GM19328 (cell line): ENCODE results near the gene CCDC50.

Experiments
- ATAC-seq: cut with Tn5 transposase; IDR thresholded peaks from one replicate; pipeline ENCODE4 v1.9.1; 2021; ENCODE audit warnings: mild to moderate bottlenecking, moderate library complexity; ENCODE audit not compliant: unreplicated experiment

CCDC50 gene, protein sequence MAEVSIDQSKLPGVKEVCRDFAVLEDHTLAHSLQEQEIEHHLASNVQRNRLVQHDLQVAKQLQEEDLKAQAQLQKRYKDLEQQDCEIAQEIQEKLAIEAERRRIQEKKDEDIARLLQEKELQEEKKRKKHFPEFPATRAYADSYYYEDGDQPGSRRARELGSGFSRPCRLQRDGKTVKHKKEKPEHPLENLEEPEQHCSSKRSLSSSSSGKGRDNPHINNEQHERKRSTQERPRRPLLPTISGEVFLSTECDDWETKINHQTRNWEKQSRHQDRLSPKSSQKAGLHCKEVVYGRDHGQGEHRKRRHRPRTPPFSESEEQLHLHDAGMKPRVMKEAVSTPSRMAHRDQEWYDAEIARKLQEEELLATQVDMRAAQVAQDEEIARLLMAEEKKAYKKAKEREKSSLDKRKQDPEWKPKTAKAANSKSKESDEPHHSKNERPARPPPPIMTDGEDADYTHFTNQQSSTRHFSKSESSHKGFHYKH

DNA sequence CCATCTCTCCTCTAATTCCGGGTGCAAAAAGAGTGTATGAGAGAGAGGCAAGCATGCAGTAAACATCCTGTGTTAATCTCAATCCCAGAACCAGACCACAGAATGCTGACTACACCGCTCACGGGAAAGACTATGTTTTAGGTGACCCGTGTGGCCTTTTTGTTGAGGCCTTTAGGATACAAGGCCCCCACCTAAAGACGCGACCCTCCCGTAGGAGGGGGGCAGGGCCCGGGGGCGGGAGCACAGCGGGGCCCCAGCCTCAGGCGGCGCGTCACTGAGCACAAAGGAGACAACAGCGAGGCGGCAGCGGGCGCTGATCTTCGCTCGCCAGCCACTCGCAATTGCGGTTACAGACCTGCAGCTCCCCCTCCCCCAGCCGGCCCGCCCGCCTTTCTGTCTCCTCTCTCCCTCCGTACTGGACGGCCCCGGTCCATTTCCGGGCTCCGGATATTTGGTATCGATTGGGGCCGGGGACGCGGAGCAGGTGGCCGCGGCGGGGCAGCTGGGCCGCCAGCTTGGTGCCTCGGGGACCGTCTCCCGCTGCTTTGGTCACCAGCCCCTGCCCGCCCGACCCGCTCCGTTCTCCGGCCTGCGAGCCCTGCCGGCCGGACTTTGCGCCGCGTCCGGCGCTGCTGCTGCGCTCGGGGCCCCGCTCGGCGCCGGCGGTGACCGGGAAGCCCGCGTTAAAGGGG, at the start of gene CCDC50:
Gene CCDC50, plus strand, starts transcription at position 433 of the 692 bp plus-strand sequence. CDS start 281 bp downstream, outside the sequence.
- ATAC-seq: peak; percentile 81

DNA sequence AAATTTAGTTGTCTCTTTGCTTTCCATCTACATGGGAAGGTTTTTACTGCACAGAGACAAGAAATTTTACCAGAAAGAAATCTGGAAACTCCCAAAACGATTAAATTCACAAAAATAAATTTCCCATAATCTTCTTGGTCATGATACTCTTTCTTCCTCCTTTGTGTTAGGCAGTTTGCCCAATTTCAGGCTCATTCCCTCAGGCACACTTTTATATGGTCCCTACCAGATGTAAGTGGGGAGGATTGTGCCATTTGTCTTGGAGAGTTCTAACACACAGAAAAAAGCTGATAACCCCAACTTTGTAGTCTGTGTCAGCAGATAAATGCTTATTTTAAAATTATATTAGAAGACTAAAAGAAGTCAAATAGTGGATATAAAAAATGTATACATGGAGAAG, 49.1 kb upstream of the CCDC50 start:
- ATAC-seq: no peak

GRCh38 chr3:191280882-191281281, 48.3 kb upstream of the CCDC50 start:
- ATAC-seq: no peak

DNA sequence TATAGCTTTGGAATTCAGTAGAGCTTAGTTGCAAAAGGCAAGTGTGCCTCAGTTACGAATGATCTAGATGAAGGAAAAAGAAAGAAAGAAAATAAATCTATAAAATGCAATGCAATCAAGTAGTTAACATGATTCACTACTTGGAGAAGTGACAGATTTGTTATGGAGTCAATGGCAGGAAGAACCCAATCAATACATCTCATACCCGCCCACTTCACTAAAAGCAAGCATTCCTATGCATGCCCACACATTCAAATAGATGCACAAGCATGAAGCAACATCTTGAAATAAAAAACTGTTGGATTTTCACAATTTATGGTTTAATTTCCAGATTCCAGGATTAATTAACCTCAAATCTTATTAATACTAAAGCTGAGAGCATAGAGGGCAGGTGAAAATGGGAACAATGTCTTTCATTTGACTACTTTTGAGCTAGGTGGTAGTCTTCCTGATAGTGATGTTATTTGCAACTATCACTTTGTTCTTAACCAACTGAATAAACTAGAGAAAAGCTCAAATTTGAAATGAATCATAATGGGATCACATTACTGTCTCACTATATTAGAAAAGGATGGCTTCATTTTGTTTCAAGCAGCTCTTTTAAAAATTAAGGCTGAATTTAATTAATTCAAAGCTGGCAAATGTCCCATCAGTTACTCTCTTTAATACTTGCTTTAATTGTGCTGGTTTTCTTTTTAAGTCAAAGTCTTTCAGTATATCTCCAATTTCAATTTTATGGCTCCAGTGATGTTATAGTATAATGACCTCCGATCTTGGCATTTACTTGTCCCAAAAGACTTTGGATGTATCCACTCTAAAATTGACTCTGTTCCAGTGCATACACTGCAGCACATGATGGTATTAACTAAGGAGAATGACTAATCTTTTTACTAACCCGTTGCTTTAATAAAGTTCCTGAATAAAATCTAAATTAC, 46.7 kb upstream of the CCDC50 start:
- no peak for ATAC-seq

GRCh38 chr3:191283400-191283799, 45.8 kb upstream of the CCDC50 start:
- no peak for ATAC-seq

- ATAC-seq: peak; percentile 80
Measured at GRCh38 chr3:191290311-191291025, 38.7 kb upstream of the CCDC50 start.

- ATAC-seq: no peak
Measured at GRCh38 chr3:191292243-191293015, 36.8 kb upstream of the CCDC50 start.

- ATAC-seq: no peak
Measured at GRCh38 chr3:191294291-191294690, 34.9 kb upstream of the CCDC50 start.

DNA sequence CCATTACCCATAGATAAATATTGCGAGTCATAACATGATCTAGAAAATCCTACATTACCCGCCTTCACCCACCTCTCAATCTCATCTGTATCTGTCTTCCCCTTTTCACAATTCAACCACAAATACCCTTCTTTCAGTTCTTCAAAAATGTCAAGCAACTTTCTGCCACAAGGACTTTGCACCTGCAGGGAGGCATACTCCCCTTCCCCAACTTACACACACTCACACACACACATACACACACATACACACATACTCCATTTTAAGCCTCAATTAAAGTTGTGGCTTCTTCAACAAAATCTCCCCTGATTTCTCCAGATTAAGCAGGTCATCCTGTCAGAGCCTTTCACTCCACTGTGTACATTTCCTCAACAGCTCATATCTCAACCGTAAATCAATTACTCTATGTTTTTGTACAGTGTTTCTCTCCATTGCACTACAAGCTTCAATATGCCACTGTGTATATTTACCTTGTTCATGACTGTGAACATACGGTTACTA, 33.1 kb upstream of the CCDC50 start:
- peak; percentile 71 for ATAC-seq

DNA sequence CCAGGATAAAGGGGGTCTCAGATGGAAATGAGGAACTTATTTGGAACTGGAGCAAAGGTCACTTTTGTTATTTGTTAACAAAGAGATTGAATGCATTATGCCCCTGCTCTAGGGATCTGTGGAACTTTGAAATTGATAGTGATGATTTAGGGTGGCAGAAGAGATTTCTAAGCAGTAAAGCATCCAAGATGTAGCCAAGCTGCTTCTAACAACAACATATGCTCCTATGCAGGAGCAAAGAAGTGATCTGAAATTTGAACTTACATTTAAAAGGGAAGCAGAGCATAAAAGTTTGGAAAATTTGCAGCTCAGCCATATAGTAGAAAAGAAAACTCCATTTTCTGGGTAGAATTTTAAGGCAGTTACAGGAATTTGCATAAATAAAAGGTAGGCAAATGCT, 30.3 kb upstream of the CCDC50 start:
- ATAC-seq: no peak

GRCh38 chr3:191300422-191300821, 28.8 kb upstream of the CCDC50 start:
- no peak for ATAC-seq

- ATAC-seq: peak; percentile 69
Measured at GRCh38 chr3:191301017-191301416, 28.2 kb upstream of the CCDC50 start.

DNA sequence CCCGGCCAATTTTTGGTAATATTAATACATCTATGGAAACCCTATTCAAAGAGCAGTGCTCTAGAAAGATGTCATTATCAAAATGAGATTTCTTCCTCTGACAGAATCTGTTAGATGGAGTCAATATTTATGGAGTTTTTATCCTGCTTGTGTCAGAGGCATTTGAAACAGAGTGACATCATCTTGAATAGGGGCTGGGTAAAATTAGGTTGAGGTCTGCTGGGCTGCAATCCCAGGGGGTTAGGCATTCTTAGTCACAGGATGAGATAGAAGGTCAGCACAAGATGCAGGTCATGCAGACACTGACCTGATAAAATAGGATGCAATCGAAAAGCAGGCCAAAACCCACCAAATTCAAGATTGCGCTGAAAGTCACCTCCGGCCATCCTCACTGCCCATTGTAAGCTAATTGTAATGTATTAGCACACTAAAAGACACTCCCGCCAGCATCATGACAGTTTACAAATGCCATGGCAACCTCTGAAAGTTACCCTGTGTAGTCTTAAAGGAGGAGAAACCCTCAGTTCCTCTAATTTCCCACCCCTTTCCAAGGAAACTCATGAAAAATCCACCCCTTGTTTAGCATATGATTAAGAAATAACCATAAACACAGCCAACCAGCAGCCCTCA, 27.3 kb upstream of the CCDC50 start:
- no peak for ATAC-seq

DNA sequence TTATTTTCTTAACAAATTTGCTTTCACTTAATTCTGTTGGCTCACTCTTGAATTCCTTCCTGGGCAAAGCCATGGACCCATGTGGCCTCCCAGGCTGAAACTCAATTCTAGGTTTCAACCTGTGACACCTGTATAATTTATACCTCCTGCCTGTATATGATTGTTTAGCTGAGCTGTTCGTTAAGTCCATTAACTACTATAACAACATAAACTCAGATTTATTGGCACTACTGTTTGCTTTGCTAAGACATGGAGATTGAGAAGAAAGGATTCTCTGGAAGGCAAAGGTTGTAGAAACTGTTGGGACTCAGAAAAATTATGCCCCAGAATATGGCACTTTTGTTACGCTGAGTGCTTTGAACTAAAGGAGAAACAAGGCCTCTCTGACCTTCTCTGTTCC, 26.7 kb upstream of the CCDC50 start:
- no peak for ATAC-seq

- no peak for ATAC-seq
Measured at GRCh38 chr3:191303596-191303995, 25.6 kb upstream of the CCDC50 start.

DNA sequence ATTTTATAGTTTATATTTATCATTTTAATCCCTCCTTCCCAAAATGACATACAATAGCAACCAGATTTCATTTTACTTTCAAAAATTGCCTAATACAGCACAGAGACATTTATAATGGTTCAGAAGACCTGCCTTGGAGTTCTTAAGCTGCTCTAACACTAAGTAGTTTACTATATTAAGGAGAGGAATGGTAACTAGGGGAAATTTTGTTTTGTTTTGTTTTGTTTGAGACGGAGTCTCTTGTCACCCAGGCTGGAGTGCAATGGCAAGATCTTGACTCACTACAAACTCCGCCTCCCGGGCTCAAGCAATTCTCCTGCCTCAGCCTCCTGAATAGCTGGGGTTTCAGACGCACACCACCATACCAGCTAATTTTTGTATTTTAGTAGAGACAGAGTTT, 22.8 kb upstream of the CCDC50 start:
- ATAC-seq: no peak

DNA sequence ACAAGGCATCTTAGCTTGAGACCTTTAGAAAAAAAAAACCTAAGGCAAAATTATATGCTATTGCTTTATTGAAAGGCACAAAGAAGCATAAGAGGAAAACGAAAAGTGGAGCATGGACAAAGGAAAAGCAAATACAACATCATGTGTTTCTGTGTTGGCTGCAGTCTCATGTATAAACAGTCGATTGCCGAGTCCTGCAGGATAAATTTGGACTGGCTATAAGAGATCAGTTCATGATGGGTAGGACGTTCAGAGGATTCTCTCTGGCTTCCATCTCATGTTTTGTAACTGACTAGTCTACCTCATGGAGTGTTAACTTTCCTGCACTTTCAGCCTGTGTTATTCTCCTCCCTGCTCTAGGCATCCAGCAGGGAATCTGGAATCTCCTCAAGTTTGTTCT, 21.9 kb upstream of the CCDC50 start:
- no peak for ATAC-seq

GRCh38 chr3:191313296-191313695, 15.9 kb upstream of the CCDC50 start:
- no peak for ATAC-seq

DNA sequence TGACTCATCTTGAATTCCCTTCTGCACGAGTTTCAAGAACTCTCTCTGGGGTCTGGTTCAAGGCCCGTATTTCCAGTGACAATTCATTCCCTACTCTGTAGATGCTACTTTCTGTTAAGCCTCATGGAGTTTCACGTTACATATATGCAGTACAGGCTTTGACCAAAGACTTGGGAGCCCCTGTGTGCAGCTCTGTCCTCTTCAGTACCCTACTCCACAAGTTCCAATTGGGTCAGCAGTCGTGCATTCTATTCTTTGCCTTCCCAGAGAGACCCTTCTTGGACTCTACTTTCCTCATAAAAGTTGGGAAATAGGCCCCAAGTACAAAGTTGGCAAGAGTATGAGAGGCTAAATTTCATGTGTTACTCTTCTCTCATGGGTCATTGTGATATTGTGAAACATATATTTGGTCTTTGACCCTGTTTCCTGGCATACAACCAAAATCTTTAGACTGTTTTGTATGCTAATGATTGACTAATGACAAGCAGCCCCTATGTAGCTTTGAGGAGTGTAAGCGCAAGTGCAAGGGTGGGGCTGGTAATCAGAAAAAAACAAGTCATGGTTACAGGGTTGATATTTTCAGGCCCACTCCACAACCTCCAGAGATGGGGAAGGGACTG, 15.0 kb upstream of the CCDC50 start:
- no peak for ATAC-seq
